DMS79 (cell line): ENCODE data around the gene CYP27B1.

ENCODE experiments used
- DNase-seq: peaks from one replicate; lab custom pipeline; 2025; lab: John Stamatoyannopoulos, UW

The CYP27B1 gene

DNA sequence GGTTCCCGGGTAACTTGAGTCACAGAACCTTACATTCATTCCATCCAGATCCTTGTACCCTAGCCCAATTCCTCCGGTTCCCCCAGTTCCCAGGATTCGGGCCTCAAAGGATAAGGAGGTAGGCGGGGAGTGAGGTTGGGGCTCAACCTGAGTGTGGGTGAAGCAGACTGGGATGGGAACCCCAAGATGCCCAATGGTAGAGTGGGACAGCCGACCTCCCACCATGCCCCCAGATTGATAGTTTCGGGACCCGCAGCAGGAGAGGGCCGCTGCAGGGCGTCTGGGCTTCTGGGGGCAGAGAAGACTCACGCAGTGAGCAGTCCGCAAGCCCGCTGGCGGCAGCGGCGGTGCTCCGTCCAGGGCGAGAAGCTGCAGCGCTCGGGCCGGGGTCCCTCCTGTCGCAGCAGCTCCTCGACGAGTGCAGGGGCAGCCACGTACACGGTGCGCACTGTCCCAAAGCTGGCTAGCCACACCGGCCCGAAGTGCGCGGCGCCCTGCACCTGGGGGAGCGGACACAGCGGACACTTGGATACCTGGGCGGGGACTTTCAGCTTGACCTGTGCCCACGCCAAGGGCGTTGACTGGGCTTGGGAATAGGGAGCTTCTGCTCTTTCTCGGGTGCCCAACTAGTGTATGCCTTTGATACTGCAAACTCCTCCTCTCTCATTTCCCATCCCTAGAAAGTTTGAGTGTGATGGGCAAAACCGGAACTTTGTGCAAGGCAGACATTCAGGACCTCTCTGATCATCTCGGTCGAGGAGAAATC lies 997 bp downstream of the CYP27B1 start:
- DNase-seq = no peak

DNA sequence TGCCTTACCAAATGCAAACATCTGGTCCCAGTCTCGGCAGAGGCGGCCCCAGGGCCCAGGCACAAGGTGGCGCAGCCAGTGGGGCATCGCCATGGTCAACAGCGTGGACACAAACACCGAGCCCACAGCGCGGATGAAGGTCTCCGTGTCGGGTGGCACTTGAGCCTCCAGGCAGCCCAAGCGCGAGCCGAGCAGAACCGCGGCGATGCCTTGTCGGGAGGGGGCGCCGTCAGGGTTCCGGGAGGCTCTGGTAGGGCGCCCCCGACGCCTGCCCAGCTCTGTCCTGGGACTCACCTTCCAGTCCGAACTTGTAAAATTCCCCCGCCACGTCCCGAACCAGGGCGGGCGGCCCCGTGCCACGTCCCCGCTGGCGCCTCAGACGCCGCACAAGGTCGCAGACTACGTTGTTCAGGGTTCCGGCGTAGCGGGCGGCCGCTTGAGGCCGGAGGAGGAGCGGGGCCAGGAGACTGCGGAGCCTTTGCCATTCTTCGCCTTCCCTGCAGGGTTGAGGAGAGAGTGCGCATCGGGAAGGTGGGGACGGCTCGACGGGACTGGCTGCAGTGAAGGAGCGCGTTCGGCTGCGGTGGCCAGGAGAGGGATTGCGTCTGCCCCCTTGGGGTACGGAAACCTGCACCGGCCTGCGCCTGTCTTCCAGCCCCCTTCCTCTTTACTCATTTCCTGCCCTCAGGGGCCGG lies 1.7 kb downstream of the CYP27B1 start:
- DNase-seq = no peak

DNA sequence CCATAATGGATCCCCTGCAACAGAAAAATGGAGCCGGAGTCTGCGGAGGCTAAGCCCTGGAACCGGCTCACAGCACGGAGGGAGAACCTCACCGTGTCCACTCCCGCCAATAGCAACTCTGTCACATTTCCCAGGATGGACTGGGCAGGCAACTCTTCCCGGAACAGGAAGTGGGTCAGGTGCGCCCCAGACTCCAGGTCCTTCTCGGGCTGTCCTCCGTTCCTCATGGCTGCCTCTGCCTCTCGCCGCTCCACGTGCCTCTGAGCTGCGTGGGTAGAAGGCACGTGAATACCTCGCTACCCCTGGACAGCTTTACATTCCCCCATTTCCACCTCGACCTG lies 2.2 kb downstream of the CYP27B1 start:
- DNase-seq = no peak

DNA sequence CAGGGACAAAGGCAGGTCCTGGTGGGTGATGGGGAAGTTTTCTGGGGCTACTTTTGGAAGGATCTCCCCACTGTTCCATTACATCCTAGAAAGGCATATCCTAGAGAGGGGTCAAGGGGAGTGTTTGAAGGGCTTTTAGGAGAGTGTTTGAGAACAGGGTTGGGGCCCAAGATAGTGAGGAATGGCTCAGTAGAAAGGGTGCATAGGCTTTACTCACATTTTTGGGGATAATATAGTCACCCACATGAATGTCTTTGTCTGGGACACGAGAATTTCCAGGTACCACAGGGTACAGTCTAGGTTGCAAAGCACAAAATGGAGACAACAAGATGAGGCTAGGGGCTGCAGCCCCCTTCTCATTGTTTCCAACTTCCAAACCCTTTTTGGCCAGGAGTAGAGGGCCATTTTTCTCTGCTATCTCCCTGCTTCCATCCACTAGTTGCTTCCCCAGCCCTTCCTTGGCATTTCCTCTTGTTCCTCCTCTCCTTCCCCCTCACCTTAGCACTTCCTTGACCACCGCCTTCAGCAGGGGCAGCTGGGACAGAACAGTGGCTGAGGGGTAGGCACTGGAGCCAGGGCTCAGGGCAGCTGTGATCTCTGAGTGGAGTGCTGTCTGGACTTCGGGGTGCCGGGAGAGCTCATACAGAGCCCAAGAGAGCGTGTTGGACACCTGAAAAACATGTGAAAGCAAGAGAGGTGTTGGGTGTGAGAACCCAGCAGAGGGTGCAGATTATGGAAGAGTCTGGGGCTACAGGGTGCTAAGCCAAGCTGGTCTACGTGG lies 2.8 kb downstream of the CYP27B1 start:
- DNase-seq = no peak

DNA sequence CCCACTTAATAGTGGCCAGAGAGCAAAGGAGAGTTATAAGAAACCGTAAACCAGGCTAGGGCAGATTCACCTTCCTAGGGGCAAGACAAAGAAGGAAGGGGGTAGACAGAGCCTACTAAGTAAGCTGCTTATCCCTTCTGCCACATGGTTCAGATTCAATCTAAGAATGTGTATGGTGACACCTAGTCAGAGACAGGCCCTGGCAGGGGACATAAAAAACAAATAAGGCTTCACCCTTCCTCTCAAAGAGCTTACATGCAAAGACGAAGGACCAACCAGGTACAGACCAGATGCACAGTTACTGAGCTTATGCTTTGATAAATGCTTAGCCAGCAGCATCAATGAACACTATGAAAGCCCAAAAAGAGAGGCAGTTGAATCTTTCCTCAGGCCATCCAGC lies 4.4 kb downstream of the CYP27B1 start:
- DNase-seq = no peak

DNA sequence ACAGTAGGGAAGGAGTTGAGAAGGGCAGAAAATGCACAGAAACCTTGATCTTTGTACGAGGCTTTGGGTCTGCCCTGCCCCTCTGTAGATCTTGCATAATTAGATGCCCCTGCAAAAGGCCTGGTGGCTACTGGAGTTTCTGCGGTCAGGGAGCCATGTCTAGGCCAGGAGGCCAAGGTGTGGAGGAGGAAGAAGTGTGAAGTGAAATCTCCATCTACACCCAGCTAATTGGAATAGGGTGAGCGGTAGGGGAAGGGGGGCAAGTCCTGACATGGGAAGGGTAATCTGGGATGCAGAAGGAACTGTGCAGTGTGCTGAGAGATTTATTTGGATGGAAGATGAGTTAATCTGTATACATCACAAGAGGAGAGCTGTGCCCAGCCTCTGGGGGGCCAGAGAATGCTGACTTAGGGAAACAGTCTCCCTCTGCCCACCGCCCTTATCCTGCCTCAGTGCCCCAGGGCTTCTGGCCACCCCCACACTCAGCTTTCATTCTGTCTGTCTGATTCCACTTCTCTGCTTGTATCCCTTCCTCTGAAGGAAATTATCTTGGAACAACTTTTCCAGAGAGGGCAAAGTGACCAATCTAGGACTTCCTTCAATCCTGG lies 5.4 kb downstream of the CYP27B1 start:
- DNase-seq = no peak

DNA sequence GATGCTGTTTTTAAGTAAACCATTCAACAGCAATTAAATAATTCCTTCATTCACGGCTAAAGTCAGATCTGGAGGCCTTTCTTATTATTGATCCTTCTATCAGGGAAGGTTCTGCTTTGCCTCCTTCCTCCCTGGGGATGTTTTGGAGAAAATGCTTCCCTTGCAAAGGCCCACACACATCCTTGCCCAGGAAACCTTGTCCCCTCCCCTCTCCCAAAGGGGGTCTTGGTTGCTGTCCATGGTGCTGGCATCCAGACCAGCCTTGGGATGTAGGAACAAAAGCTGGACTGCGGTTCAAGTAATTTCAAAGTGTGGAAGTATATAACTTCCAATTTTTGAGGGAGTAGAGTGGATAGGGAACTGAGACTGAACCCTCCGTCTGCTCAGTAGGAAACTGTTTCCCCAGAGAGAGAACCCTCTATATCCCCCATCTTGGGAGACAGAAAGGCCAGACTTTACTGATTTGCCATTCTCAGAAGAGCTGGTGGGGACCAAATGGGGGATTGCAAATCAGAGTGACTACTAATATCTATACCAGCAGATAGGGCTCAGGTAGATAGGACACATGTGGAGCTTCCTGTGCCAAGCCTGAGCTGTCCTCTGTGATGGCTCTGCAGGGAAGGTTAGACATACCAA lies 6.4 kb downstream of the CYP27B1 start:
- DNase-seq = no peak

DNA sequence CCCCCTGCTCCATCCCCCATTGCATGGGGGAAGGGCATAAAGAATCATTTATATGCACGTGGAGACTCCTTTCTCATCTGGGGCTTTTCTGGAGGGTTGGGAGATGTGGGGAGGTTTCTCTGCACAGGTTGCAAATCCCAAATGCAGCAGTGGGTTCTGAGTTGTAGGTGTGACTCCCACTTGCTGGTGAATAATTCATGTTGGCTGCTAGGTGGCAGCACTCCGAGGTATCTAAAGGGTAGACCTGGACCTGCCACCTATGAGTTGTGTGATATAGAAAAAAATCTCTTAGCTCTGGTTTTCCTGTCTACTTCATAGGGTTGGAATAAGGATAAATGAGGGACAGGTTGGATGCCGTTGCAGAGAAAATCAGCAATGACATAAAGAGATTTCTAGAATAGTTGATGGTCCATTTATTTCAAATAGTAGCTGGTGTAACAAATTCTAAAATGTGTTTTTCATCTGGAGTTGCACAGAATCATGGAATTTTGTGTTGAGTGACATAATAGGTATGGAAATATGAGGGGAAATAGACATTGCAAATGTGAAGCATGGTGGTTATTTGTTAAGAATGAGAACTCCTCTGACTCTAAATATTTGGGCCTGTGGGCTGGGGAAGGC lies 7.4 kb downstream of the CYP27B1 start:
- no peak for DNase-seq

DNA sequence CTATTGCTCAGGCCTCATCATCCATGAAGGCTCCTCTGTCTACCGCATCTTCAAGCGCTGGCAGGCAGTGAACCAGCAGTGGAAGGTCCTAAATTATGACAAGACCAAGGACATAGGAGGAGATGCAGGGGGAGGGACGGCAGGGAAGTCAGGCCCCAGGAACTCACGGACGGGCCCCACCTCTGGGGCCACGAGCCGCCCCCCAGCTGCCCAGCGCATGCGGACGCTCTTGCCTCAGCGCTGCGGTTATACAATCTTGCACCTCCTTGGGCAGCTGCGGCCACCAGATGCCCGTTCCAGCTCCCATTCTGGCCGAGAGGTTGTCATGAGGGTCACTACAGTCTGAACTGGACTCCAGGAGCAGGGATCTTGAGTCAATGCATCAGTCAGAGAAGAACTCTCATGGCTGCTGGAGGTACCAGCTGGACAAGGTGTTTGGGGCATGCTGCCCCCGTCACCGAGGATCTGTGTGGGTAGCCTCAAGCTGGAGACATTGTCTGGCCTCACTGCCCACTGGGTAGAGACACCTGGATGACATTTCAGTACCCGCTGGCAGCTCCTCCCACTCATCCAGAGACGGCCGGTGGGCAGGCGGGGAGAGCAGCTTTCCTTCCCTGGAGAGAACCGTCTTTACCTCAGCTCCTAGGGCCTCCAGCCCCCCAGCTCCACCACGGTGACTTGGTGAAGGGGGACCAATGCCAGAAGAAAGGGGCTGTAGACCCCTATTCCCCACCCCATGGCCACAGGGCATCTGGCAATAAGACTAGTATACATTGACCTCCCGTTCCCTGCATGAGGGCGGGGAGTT lies 8.1 kb downstream of the CYP27B1 start:
- no peak for DNase-seq

DNA sequence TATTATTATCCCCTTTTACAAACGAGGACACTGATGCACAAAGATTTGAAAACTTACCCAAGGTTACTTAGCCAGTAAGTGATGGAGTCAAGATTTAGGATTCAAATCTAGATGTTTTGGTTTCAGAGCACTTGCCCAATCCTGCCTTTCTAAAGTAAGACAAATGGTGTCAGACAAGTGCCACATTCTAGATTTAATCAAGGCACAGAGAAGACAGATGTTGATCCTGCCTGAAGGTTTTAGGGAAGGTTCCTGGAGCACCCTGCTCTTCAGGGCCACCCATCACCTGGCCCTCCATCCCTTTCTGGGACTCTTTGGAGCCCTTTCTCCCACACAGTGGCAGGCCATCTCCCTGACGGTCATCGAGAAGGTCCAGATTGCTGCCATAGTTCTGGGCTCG lies 9.1 kb downstream of the CYP27B1 start:
- no peak for DNase-seq

DNA sequence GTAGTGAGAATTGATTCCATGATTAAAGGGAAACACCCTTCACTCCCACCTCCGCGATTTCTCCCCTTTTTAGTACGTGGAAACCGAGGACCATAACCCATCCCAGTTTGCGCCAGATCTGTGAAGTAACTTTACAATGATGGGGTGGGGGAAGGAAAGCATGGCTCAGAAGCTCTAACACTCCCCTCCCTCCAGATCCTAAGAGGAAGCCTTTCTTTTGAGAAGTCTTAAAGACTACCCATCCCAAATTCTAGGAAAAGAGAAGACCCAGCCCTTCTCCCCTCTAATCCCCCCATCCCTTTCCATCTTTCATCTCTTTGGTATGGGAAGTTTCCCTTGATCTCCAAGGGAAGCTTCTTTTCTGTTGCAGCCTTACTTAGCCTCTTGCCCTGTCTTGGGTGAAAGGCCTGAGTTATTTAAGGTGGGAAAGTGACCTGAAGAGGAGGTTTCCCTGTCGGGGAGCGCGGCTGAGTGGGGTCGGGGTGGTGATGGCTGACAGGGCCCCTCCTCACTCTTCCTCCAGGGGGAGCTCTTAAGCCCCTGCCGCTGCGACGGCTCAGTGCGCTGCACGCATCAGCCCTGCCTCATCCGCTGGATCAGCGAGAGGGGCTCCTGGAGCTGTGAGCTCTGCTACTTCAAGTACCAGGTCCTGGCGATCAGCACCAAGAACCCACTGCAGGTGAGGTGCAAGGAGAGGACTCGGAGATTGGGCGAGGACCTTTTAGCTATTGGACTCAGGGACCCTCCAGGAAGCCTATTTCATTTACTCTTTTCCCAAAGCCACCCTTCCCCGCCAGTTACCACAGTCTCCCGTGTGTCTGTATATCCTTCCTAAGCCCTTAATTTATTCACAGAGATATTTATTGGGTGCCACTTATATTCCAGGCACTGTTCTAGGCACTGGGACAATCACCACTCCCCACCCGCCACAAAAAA lies 10.2 kb downstream of the CYP27B1 start:
- no peak for DNase-seq

DNA sequence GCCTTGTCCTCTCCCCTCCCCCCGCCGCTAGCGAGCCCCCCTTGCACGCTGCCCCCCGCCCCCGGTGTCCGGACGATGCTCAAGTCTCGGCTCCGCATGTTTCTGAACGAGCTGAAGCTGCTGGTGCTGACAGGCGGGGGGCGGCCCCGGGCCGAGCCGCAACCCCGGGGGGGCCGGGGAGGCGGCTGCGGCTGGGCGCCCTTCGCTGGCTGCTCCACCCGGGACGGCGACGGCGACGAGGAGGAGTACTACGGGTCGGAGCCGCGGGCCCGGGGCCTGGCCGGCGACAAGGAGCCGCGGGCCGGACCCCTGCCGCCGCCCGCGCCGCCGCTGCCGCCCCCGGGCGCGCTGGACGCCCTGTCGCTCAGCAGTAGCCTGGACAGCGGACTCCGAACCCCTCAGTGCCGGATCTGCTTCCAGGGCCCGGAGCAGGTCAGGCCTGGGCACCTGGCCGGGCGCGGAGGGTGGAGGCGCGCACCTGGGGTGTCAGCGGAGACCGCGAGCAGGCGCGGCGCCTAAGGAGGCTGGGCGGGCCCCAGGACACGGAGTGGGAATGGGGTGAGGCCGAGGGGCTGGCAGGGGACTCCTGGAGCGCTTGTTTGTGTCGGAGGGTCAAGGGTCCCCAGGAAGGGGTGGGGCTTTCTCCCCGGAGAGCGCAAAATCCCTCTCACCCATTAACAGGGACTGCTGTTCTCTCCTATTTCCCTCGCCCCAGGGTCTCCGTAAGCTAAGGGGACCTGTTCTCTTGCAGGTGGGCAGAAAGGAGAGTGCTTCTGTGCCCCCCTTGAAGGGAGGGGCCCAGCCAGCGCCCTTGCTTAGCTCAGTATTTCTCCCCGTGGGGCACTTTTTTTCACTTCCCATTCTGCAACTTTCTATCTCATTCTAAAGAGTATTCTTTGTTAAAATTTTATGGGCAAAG lies 11.2 kb downstream of the CYP27B1 start:
- no peak for DNase-seq

DNA sequence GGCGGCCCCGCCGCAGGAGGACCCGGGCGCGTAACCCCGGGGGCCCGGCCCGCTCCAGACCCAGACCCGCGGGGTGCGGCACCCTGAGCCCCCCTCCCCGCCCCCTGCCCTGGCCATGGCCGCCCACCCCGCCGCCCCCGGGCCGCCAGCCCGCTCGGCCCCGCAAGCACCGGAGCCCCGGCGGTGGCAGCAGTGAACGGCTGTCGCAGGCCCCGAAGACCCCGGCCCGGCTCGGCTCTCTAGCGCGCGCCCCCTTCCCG lies 11.8 kb downstream of the CYP27B1 start:
- DNase-seq = no peak

DNA sequence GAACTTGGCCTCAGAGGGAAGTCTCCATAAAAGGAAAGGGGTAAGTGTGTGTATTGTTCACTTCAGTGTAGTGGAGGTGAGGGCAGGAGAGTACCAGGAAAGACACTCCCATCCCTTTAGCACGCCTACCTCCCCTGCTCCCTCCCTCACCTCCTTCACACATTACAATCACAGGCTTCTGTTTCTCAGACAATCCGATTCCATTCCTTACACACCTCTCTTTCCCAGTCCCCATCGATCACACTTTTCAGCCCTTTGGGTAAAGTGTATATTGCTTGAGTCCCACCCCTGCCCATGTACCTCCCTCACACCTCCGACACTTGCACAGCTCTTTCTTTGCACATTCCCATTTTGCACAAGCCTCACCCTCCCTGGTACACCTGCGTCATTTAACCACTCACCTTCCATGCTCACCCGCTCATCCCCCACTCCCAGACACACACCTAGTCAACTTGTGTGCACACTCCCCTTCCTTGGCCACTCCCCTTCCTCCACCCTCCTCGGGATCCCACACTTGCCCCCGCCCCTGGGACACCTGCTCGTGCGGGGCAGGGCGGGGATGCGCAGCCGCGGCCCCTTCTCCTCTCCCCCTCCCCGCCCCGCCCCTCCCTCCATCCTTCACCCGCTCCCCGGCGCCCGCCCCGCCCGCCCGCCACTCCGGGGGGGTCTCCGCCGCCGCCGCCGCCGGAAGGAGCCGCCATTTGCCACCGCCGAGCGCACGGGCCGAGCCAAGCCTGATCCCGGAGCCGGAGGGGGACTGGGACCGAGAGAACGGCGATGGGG lies 12.3 kb downstream of the CYP27B1 start, which contains the start of gene MARCHF9:
Gene MARCHF9, plus strand, starts transcription at position 693 of the 783 bp plus-strand sequence. CDS start 426 bp downstream, outside the sequence.
- DNase-seq = peak; percentile 22

DNA sequence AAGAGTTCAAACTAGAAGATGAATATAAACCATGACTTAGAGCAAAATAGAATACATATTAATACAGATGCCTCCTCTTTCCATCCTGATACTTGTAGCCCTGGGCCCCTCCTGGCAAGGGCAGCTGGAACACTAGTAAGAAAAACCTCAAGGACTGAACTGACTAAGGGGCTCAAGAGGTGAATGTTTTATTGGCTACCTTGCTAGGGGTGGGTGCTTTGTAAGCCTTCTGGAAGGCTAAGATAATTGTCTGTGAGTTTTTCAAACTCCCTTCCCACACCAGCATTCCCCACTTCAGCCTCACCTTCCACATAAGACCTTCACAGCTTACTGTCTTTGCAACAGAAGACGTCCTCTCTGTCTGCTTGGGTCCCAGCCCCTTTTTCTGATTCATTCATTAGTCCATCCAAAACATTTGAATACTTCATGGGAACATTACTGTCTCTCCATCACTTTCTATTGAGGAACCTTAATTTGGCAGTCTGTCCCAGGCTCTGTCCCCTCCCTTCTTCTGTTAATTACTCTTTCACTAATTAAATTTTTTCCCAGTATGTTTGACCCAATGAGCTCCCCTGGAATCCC lies 13.0 kb downstream of the CYP27B1 start:
- DNase-seq = no peak

DNA sequence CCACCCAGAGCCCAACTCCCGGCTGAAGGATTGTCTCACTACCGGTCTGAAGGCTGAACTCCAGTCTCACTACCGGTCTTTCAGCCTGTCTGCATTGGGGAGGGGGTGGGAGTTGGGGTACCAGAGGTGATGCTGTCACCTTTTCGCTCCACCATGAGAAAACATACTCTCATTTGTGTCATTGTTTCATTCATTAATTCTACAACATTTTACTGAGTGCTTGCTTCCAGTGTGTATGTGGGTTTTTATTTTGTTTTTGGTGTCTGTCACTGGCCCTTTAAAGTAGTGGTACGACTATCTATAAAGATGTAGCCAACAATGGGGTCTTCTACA lies 14.2 kb downstream of the CYP27B1 start:
- no peak for DNase-seq

DNA sequence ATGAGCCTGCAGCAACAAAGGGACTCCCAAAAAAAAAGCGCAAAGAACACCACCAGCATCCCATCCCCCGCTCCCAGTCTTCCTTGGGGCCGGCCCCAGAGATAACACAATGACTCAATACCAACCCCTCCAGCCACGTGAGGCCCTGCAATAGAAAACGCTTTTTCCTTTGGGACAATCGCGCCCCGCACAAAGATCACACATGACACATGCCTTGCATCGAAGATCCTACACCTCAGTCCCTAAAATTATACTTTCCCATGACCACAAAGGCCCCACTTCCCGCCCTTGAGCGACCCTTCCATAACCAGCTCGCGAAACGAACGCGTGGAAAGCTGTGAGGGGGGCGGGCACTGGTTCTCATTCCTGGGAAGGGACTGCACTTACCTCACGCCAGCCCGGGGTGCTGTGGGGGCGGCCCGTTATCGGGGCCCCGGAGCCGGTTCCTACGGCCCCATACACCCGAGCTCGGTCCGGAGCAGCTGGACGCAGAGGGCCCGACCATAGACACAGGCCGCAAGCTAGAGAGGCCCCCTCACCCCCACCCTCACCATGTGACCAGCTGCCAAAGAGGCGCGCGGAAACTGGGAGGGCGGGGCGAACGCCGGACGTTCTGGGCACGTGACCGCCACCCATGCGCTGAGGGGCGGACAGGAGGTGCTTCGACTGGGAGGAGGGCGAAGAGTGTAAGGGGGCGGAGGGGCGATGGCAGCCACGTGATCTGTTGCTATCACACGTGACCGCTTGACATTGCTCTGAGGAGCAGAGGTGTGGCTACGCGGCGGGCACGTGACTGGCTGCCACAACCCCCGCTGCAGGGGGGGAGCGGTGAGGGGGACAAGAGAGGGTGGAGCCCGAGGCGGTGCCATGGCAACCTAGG lies 14.8 kb downstream of the CYP27B1 start, which contains the start of gene CDK4:
Gene CDK4, minus strand, starts transcription at position 523 of the 880 bp plus-strand sequence. CDS start 593 bp downstream, outside the sequence.
- peak; percentile 97 for DNase-seq
